Measurements from ENCODE around the gene ZNF823. TPM values are rescaled to one million over a fixed set of nuclear protein-coding genes. Genes with fewer than 3 reads are reported as not detected.
"Not testable (repeated sequence)": the region's sequence is repeated elsewhere in the genome, so short reads cannot be mapped to it uniquely, and the experiment has no call there.

ZNF823 gene
- polyA plus RNA-seq, 1 donor = 3.5 TPM

DNA sequence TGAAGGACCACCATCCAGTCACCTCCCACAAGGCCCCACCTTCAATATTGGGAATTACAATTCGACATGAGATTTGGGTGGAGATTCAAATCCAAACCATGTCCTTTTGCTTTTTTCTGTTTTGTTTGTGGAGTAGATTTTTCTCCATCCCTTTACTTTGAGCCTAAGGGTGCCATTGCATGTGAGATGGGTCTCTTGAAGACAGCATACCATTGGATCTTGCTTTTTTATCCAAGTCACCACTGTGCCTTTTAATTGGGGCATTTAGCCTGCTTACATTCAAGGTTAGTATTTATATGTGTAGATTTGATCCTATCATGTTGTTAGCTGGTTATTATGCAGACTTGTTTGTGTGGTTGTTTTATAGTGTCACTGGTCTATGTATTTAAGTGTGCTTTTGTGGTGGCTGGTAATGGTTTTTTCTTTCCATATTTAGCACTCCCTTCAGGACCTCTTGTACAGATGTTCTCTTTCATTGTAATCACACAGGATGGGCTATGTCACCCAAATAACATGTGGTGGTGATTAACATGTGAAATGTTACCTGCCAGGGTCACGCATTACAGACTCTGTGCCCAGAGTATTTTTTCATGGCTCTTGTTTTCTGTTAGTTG lies 58.0 kb downstream of the ZNF823 start:
- DNase-seq (ENCODE audit: low read depth) = no peak

DNA sequence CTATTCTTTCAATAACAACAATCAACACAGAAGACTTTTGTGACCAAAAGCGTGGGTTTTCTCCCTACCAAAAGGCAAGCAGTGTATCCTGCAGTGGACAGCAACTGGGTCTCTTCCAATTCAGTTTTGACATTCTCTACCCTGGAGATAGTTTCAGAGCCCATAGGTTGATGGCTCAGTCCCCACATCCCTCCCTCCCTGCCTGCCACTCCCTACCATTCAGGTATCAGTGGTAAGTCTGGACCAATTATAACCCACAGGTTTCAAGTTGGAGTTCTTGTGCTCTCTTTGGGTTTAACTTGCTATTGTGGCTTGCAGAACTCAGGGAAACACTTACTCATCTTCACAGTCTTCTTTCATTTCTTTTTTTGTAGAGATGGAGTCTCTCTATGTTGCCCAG lies 60.2 kb downstream of the ZNF823 start:
- DNase-seq (ENCODE audit: low read depth) = no peak

DNA sequence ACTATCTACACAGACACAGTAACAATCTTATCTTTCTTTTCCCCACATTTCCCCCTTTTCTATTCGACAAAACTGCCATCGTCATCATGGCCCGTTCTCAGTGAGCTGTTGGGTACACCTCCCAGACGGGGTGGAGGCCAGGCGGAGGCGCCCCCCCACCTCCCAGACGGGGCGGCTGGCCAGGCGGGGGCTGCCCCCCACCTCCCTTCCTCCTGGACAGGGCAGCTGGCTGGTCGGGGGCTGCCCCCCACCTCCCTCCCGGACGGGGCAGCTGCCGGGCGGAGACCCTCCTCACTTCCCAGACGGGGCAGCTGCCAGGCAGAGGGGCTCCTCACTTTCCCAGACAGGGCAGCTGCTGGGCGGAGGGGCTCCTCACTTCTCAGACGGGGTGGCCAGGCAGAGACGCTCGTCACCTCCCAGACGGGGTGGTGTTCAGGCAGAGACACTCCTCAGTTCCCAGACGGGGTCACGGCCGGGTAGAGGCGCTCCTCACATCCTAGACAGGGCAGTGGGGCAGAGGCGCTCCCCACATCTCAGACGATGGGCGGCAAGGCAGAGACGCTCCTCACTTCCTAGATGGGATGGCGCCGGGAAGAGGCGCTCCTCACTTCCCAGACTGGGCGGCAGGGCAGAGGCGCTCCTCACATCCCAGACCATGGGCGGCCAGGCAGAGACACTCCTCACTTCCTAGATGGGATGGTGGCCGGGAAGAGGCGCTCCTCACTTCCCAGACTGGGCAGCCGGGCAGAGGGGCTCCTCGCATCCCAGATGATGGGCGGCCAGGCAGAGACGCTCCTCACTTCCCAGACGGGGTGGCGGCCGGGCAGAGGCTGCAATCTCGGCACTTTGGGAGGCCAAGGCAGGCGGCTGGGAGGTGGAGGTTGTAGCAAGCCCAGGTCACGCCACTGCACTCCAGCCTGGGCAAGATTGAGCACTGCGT lies 61.8 kb downstream of the ZNF823 start:
- DNase-seq (ENCODE audit: low read depth) = not testable (repeated sequence)

DNA sequence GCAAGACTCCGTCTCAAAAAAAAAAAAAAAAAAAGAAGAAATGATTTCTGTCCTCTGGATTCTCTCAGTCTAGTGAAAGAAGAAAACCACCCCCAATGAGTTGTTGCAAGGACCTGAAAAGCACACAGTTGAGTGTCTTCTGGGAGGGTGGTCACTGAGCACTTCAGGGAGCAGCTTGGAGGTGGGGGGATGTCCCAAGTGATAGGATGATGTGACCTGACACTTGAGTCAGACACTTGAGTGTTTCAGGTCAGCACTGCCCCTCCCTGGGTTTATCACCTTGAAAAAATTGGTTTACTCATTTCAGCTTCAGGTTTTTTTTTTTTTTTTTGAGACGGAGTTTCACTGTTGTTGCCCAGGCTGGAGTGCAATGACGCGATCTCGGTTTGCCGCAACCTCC lies 63.2 kb downstream of the ZNF823 start:
- DNase-seq (ENCODE audit: low read depth) = no peak

DNA sequence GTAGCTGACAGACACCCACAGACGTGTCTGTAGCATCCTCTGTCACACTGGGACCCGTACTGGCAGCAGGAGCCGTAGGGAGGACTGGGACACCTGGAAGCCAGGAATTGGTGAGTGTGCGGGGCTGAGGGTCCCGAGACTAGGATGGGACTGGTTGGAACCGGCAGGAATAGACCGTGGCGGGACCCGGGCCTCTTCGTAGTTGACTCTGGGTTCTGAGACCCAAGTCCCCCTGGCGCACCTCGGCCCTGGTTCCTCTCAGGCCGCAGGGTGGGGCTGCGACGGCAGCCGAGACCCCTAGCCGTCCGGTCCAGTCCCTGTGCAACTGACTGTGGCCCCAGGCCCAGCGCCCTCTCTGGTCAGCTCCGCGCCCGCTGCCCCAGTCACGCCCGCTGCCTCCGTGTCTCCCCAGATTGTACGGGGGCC lies 64.7 kb downstream of the ZNF823 start:
- no peak for DNase-seq (ENCODE audit: low read depth)

DNA sequence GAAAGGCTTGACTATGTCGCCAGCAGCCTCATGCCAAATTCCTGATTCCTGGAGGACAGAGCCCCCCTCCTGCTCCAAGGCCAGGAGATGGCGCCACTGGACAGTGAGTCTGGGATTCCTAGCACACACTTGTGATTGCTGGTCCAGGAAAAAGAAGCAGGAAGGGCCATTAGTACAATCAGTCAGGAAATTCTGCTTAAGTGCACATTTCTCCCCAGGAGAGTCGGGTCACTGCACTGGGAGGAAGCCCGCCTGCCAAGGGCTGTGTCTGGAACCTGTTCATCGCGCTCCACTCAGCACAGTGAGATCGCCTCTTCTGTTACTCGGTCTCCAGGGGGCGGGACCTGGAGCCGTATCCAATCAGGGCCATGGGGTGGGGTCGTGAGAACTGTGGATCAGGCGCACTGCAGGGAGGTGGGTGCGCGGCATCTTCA lies 65.1 kb downstream of the ZNF823 start:
- DNase-seq (ENCODE audit: low read depth) = no peak

Other genes with a start within 250 kb of the ZNF823 start
- 6.0 TPM for gene ZNF653, start 233.1 kb downstream of the ZNF823 start, polyA plus RNA-seq (ENCODE audit: insufficient read length)
- 38.2 TPM for gene ECSIT, start 209.8 kb downstream of the ZNF823 start, polyA plus RNA-seq (ENCODE audit: insufficient read length)
- gene CNN1, start 200.1 kb downstream of the ZNF823 start, polyA plus RNA-seq (ENCODE audit: insufficient read length) = 179 TPM
- 31.8 TPM for gene ELOF1, start 179.7 kb downstream of the ZNF823 start, polyA plus RNA-seq (ENCODE audit: insufficient read length)
- gene ACP5, start 161.3 kb downstream of the ZNF823 start, polyA plus RNA-seq (ENCODE audit: insufficient read length) = 1.1 TPM
- 11.7 TPM for gene ZNF627, start 141.5 kb downstream of the ZNF823 start, polyA plus RNA-seq (ENCODE audit: insufficient read length)
- 5.3 TPM for gene ZNF441, start 28.1 kb upstream of the ZNF823 start, polyA plus RNA-seq (ENCODE audit: insufficient read length)
- gene ZNF491, start 59.6 kb upstream of the ZNF823 start, polyA plus RNA-seq (ENCODE audit: insufficient read length) = 3.5 TPM
- 5.7 TPM for gene ZNF440, start 75.3 kb upstream of the ZNF823 start, polyA plus RNA-seq (ENCODE audit: insufficient read length)
- gene ZNF439, start 109.8 kb upstream of the ZNF823 start, polyA plus RNA-seq (ENCODE audit: insufficient read length) = 4.4 TPM
- 3.4 TPM for gene ZNF69, start 148.8 kb upstream of the ZNF823 start, polyA plus RNA-seq (ENCODE audit: insufficient read length)
- gene ZNF700, start 186.2 kb upstream of the ZNF823 start, polyA plus RNA-seq (ENCODE audit: insufficient read length) = 7.0 TPM
- 1.7 TPM for gene ZNF763, start 226.1 kb upstream of the ZNF823 start, polyA plus RNA-seq (ENCODE audit: insufficient read length)